GM18511 (cell line): ENCODE data around the gene PRM3.
"Not testable (repeated sequence)": the region's sequence is repeated elsewhere in the genome, so short reads cannot be mapped to it uniquely, and the experiment has no call there.

Experiments used
- ATAC-seq: cut with Tn5 transposase; IDR thresholded peaks from one replicate; pipeline ENCODE4 v1.9.1; 2021; ENCODE audit warnings: mild to moderate bottlenecking, moderate library complexity; ENCODE audit not compliant: unreplicated experiment

The PRM3 gene

DNA sequence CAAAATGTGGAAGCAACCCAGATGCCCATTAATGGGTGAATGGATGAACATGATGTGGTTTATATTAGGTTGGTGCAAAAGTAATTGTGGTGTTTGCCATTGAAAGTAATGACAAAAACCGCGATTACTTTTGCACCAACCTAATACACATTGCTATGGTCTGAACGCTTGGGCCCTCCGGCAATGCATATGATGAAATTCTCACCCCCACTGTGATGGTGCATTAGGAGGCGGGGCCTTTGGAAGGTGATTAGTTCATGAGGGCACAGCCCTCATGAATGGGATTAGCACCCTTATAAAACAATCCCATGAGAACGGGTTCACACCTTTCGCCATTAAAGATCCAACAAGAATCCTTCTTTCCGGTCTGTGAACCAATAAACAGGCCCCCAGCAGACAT lies 33.0 kb upstream of the PRM3 start:
- ATAC-seq: no peak

DNA sequence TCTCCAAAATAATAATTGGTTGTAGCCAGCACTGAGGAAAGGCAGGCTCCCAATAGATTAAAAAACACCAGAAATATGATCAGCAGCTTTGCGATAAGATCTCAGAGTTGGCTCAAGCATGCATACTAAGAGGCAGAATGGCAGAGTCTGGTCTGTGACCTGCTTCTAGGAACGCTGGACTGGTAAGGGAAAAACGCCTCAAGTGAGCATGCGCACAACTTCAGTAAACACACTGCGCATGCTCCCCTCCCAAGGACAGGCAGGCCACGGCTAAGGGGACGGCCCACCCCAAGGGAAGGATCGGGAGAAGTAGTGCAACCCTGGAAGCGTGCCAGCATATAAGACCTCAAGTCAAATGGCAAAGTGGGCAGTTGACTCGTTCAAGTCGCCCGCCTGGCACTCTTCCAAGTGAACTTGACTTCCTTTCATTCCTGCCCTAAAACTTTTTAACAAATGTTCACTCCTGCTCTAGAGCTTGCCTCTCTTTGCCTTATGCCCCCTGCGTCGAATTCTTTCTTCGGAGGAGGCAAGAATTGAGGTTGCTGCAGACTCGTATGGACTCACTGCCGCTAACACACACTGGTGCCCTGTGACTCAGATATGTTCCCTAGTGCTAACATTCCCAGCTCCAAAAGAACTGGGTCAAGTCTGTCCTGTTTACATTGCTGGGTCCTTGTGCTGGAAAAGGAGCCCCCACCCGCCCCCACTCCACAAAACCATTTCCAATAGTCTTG lies 30.1 kb upstream of the PRM3 start:
- no peak for ATAC-seq

- ATAC-seq: no peak
These were observed 29.5 kb upstream of the PRM3 start for GRCh38 chr16:11302977-11303376.

DNA sequence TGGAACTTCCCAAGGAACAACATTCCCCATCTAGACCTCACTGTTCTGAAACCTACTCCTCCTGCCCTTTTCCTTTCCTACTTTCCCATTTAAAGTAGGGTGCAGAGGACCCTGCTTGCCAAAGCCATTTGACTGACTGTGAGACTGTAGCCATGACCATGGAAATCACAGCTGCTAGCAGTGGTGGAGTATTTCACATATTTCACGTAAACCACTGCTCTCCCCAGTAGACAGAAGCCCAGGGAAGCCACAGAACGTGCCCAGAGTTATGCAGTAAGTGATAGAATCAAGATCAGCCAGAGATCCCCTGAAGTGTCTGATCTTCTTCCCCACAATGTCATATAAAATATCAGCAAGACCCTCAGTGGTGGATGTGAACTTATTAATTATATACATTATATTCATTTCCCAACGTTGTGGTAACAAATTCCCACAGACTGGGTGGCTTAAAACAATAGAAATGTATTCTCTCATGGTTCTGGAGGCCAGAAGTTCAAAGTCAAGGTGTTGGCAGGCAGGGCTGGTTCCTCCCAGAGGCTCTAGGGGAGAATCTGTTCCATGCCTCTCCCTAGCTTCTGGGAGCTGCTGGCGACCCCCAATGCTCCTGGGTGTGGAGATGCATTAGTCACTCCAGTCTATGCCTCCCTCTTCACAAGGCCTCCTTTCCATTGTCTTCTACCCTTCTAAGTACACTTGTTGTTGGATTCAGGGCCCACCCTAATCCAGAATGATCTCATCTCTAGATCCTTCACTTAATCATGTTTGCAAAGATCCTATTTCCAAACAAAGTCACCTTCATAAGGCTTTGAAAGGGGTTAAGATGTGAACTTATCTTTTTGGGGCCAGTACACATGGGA lies 28.4 kb upstream of the PRM3 start:
- ATAC-seq: no peak

DNA sequence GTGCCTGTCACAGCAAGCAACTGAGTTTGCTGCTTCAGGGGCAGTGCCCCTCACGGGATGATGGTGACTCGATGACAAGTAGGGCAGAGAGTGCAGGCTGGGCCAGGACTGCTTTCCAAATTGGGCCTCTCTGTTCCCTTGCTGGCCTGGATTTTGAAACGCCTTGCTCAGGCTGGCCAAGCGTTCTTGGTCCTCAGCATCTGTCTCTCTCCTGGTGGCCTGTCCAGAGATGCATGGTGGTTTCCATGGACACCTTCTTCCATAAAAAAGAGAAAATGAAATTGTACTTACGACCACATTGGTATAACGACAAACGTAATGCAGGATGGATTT lies 27.1 kb upstream of the PRM3 start:
- no peak for ATAC-seq

DNA sequence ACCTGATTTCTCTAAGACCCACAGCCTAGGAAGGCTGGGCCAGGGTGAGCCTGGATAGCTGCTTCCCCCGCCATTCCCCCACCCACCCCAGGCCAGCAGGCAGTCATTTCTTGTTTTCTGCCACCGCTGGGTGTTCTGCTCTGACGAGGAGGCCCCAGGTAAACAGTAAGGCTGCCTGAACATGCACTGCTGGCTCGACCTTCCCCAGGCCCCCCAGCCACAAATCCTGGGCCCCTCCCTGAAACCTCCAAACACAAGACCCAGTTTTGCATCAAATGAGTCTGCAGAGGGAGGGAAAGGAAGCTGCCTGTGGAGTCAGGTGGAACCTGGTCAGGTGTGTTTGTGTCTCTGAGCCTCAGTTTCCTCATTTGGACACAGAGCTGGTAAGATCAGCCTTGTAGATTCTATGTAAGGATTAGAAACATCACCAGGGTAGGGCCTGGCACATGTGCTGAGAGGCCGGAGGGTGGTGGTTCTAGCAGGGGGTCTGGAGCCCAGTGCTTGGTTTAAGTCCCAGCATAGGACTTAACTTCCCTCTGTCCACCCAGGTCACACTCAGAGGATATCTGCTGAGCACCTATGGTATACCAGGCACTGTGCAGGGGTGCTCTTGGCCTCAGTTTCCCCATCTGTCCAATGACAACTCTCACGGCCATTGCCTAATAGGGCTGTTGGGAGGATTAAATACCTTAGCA lies 26.6 kb upstream of the PRM3 start:
- ATAC-seq: no peak

GRCh38 chr16:11298950-11299547 lies 25.6 kb upstream of the PRM3 start:
- not testable (repeated sequence) for ATAC-seq

GRCh38 chr16:11298143-11298900 lies 24.9 kb upstream of the PRM3 start:
- ATAC-seq: no peak

DNA sequence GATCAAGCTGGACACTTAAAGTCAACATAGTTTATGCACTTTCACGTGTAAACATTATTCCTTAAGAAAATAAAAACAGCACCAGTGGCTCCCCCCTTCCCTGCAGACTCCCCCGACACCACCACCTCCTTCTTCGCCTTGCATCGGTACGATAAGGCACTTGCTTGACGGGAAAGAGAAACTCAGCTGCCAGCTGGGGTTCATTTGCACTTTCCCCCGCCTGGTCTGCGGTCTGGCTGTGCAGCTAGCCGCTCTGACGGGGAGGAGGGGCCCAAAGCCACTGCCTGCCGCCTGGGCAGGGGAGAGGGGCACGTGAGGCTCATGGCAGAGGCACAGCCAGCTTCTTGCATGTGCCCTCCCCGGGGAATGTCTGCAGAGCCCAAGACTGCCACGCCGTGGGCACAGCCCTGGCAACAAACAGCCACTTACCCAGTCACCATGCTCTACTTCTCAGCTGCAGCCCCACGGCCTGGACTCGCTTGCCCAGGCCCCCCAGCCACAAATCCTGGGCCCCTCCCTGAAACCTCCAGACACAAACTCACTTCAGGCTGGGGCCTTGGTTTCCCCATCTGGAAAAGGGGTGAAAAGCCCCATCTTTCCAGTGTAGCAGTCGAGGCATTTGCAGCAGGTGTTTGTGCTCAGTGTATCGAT lies 24.2 kb upstream of the PRM3 start:
- peak; percentile 88 for ATAC-seq

- peak; percentile 40 for ATAC-seq
These were observed 23.5 kb upstream of the PRM3 start for GRCh38 chr16:11296706-11297491.

DNA sequence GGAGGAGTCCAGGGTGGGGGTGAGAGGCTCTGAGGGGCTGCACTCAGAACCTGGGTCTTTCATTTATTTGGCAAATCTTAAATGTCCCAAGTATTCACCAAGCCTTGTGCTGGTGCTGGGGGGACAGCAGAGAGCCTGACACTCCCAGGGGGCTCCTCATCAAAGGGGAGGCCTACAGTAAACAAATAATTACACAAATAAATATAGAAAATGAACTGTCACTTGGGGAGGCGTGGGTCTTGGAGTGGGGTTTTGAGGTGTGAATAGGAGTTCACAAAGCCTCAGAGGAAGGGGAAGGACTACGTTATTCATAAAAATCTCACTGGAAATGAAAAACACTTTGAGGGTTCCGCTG lies 22.9 kb upstream of the PRM3 start:
- ATAC-seq: no peak

DNA sequence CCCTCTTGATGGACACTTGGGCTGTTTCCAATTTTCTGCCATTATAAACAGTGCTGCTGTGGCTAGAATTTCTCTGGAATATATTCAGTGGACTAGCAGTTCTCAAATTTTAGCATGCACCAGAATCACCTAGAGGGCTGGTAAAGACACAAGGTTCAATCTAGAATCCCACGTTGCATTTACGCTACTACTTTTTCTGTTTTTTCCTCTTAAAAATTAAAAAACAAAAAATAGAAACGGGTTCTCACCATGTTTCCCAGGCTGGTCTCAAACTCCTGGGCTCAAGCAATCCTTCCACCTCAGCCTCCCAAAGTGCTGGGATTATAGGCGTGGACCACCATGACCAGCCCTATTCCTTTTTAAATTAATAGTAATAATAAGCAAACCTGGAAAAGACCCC lies 22.2 kb upstream of the PRM3 start:
- no peak for ATAC-seq

DNA sequence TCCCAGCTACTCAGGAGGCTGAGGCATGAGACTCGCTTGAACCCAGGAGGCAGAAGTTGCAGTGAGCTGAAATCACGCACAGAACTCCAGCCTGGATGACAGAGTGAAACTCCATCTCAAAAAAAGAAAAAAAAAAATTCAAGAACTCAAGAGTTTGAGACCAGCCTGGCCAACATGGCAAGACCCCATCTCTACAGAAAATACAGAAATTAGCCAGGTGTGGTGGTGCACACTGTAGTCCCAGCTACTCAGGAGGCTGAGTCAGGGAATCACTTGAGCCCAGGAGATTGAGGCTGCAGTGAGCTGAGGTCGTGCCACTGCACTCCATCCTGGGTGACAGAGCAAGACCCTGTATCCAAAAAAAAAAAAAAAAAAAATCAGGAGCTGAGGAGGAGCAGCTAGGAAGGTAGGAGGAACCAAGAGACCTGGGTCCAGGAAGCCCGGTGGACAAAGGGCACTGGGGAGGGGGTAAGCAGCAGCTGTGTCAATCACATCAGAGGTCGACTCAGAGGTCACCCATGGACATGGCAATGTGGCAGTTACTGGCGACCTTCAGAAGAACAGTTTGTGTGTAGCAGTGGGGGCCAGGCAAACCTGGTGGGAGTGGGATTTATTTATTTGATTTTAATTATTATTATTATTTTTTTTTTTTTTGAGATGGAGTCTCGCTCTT lies 18.8 kb upstream of the PRM3 start:
- no peak for ATAC-seq

DNA sequence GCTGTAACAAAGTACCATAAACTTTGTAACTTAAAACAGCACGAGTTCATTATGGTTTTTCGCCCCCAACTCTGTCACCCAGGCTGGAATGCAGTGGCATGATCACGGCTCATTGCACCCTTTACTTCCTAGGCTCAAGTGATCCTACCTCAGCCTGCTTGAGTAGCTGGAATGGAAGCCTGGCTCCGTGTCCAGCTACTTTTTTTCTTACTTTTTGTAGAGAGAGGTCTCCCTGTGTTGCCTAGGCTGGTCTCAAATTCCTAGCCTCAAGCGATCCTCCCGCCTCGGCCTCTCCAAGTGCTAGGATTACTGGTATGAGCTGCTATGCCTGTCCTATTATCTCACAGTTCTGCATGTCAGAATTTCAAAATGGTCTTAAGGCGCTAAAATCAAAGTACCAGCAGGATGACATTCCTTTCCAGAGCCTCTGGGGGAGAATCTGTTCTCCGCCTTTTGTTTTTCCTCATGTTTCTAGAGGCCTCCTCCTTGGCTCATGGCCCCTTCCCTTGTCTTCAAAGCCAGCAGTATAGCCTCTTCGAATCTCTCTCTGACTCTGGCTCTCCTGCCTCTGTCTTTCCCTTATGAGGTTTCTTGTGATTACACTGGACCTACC lies 17.8 kb upstream of the PRM3 start:
- no peak for ATAC-seq

DNA sequence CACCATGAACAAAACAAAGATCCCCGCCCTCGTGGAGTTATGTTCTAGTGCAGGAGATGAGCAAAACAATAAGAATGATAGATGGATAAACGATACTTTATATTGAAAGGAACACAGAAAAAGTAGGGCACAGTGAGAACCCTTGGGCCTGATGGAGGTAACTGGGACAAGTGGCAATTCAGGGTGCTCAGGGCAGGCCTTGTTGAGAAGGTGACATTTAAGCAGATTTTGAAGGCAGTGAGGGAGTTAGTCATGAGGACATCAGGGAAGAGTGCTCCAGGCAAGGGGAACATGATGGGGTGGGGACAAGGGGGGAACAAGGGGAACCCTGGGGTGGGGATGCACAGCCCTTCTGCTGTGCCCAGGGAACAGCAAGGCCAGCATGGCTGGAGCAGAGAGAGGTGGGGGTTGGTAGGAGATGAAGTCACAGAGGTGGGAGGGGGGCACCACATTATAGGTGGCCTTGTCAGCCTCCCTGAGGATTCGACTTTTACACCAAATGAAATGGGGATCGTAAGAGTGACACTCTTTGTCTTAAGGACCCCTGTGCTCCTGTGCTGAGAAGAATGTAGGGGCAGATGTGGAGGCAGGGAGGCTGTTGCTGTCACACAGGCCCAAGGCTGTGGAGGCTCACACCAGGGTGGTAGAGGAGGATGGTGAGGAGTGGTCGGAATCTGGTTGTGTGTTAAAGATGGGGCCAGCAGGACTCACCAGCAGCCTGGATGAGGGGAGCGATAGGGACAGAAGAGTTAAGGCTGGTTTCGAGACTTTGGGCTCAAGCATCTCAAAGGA lies 16.9 kb upstream of the PRM3 start:
- ATAC-seq: no peak

DNA sequence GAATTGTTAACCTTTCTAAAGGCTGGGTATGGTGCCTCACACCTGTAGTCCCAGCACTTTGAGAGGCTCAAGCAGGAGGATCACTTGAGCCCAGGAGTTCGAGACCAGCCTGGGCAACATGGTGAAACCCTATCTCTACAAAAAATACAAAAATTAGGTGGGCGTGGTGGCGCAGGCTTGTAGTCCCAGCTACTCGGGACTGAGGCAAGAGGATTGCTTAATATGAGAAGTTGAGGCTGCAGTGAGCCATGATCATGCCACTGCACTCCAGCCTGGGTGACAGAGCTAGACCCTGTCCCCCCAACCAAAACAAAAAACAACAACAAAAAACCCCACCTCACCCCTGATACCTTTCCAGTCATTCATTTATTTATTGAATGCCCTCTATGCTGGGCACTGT lies 16.3 kb upstream of the PRM3 start:
- not testable (repeated sequence) for ATAC-seq

- no peak for ATAC-seq
These were observed 15.8 kb upstream of the PRM3 start for GRCh38 chr16:11289202-11289601.

- ATAC-seq: no peak
These were observed 12.4 kb upstream of the PRM3 start for GRCh38 chr16:11285842-11286241.
